ENCODE data around the gene GPR151.
"Not testable (repeated sequence)": the region's sequence is repeated elsewhere in the genome, so short reads cannot be mapped to it uniquely, and the experiment has no call there.

Gene GPR151

DNA sequence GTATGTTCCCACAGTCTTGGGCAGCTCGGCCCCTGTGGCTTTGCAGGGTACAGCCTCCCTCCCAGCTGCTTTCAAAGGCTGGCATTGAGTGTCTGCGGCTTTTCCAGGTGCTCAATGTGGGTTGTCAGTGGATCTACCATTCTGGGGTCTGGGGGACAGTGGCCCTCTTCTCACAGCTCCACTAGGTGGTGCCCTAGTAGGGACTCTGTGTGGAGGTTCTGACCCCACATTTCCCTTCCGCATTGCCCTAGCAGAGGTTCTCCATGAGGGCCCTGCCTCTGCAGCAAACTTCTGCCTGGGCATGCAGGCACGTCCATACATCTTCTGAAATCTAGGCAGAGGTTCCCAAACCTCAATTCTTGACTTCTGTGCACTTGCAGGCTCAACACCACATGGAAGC lies 40.9 kb upstream of the GPR151 start:
- H3K36me3 ChIP-seq (ENCODE audit: control insufficient read depth, insufficient read depth, low read length); H3K27me3 ChIP-seq (replicated peaks; ENCODE audit: control insufficient read depth, insufficient read depth, low read length); DNase-seq (ENCODE audit: extremely low read depth, insufficient read length); H3K4me3 ChIP-seq (replicated peaks; ENCODE audit: low read depth, low read length): not testable (repeated sequence)
- TF ChIP-seq, protein P1, sequence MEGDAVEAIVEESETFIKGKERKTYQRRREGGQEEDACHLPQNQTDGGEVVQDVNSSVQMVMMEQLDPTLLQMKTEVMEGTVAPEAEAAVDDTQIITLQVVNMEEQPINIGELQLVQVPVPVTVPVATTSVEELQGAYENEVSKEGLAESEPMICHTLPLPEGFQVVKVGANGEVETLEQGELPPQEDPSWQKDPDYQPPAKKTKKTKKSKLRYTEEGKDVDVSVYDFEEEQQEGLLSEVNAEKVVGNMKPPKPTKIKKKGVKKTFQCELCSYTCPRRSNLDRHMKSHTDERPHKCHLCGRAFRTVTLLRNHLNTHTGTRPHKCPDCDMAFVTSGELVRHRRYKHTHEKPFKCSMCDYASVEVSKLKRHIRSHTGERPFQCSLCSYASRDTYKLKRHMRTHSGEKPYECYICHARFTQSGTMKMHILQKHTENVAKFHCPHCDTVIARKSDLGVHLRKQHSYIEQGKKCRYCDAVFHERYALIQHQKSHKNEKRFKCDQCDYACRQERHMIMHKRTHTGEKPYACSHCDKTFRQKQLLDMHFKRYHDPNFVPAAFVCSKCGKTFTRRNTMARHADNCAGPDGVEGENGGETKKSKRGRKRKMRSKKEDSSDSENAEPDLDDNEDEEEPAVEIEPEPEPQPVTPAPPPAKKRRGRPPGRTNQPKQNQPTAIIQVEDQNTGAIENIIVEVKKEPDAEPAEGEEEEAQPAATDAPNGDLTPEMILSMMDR (IDR thresholded peaks at IDR 0.05; ENCODE audit: insufficient read depth, low read length, poor library complexity, severe bottlenecking) = peak; percentile 39

DNA sequence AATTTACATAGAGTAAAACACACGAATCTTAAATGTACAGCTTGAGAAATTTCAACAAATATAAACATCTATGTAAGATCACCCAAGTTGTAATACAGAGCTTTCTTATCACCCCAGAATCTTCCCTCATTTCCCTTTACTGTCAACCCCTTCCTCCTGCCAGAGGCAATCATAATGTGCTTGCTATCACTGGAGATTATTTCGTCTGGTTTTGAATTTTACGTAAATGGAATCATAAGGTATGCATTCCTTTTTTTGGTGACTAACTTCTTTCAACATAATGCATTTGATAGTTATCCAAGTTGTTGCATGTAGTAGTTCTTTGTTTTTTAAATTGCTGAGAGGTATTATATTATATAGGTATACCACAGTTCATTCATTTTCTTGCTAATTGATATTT lies 37.5 kb upstream of the GPR151 start:
- H3K27me3 ChIP-seq (replicated peaks; ENCODE audit: control insufficient read depth, insufficient read depth, low read length) = no peaks in the 10 kb centered on the region
- TF ChIP-seq, protein P1 (IDR thresholded peaks at IDR 0.05; ENCODE audit: insufficient read depth, low read length, poor library complexity, severe bottlenecking) = no peak

GRCh38 chr5:146549615-146550014 lies 33.6 kb upstream of the GPR151 start:
- TF ChIP-seq, protein P1 (IDR thresholded peaks at IDR 0.05; ENCODE audit: insufficient read depth, low read length, poor library complexity, severe bottlenecking) = no peak
- Histone ChIP-seq H3K27me3 (replicated peaks; ENCODE audit: control insufficient read depth, insufficient read depth, low read length) (no peaks in the 10 kb centered on the region), H3K4me3 (replicated peaks; ENCODE audit: low read depth, low read length) (no peak overlapping the region), H3K36me3 (ENCODE audit: control insufficient read depth, insufficient read depth, low read length) (no peaks in the 10 kb centered on the region)
- DNase-seq (ENCODE audit: extremely low read depth, insufficient read length) = no peak

More for the DNA sequence above, 37.5 kb upstream of the GPR151 start:
- Histone ChIP-seq H3K4me3 (replicated peaks; ENCODE audit: low read depth, low read length) (no peak overlapping the region), H3K36me3 (ENCODE audit: control insufficient read depth, insufficient read depth, low read length) (no peaks in the 10 kb centered on the region)
- no peak for DNase-seq (ENCODE audit: extremely low read depth, insufficient read length)

DNA sequence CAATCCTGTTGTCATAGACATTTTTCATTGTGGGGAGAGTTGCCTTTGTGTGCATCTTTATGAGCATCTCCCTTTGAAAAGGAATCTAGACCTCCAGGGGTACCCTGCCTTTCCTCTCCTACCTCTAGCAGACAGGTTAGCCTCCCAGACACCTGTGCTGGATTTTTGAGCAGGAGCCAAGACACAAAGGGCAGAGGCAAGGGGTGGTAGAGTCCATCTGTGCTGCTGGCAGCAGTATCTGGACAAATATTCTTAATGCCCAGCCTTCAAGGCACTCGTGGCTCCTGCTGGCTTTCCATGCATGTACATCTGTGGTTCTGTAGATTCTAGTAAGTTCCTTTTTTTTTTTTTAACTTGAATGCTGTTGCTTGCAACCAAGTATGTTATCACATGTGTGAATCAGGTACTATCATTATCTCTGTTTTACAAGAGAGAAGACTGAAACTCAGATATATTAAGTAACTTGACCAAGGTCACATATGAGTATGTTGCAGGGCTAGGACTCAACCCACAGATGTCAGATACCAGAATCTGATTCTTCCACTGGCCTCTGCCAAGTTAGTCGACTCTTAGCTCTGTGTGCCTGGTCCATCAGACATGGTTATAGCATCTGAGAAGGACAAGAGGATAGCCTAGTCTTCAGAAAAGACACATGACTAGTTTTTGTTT lies 32.9 kb upstream of the GPR151 start:
- Histone ChIP-seq H3K27me3 (replicated peaks; ENCODE audit: control insufficient read depth, insufficient read depth, low read length) (no peaks in the 10 kb centered on the region), H3K36me3 (ENCODE audit: control insufficient read depth, insufficient read depth, low read length) (no peaks in the 10 kb centered on the region), H3K4me3 (replicated peaks; ENCODE audit: low read depth, low read length) (no peak overlapping the region)
- DNase-seq (ENCODE audit: extremely low read depth, insufficient read length) = peak; percentile 23
- TF ChIP-seq, protein P1 (IDR thresholded peaks at IDR 0.05; ENCODE audit: insufficient read depth, low read length, poor library complexity, severe bottlenecking) = no peak

GRCh38 chr5:146544232-146544631 lies 28.2 kb upstream of the GPR151 start:
- no peaks in the 10 kb centered on the region for H3K27me3 ChIP-seq (replicated peaks; ENCODE audit: control insufficient read depth, insufficient read depth, low read length)
- no peak overlapping the region for H3K4me3 ChIP-seq (replicated peaks; ENCODE audit: low read depth, low read length)
- TF ChIP-seq, protein P1 (IDR thresholded peaks at IDR 0.05; ENCODE audit: insufficient read depth, low read length, poor library complexity, severe bottlenecking) = no peak
- H3K36me3 ChIP-seq (ENCODE audit: control insufficient read depth, insufficient read depth, low read length) = no peaks in the 10 kb centered on the region
- DNase-seq (ENCODE audit: extremely low read depth, insufficient read length) = no peak
